ENCODE data around the gene APEX1. TPM values are rescaled to one million over a fixed set of nuclear protein-coding genes. Genes with fewer than 3 reads are reported as not detected.
"Not testable (repeated sequence)": the region's sequence is repeated elsewhere in the genome, so short reads cannot be mapped to it uniquely, and the experiment has no call there.

APEX1 gene
- total RNA-seq, 1 experiment from 2014 or later: 49.5 TPM

DNA sequence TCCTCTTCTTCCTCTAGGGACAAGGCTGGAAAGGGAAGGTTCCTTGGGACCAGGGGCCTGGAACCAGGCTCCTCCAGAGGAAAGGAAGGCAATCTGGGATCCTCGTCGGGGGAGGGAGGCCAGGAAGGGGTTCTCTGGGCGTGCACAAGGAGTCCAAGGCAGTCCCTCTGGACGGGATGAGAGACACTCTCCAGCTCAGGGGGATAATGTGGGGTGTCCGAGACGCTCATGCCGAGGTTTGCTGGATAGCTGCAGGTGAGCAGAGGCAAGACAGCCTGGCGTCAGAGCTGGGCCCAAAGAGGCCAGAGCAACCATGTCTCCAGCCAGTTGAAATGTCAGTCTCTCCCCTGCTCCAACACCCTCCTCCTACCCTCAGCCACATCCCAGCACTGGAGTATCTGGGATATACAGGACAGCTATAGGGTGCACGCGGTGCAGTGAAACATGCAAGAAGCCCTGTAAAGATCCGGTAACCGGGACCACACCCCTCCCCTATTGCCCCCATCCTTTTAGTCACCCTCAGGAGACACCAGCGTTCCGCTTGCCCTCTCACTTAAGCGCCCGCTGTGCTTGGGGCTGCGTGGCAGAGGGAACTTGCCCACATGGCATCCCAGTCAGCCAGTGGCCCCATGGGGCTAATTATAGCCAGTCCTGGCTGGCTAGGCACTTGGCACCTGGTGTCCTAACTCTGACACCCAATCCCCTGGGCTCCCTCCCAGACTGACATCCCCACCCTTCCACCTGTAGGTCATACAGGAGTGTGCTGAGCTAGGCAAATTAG is 19.3 kb upstream of the APEX1 start, which contains the start of gene KLHL33:
Gene KLHL33, minus strand, starts transcription at position 585 of the 781 bp plus-strand sequence. Its CDS starts 355 bp downstream, at position 230.
- no peak for DNase-seq (ENCODE audit: low read depth)

DNA sequence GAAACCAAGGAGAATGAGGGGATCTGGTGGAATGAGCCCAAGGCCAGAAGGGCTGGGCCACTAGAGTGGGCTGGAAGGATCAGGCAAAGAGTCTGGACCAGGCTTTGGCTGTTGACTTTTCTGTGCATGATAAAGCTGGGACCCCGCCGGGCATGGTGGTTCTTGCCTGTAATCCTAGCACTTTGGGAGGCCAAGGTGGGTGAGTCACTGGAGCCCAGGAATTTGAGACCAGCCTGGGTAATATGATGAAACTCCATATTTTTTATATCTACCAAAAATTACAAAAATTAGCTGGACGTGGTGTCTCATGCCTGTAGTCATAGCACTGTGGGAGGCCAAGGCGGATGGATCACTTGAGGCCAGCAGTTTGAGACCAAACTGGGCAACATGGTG is 18.7 kb upstream of the APEX1 start:
- peak; percentile 52 for DNase-seq (ENCODE audit: low read depth)

DNA sequence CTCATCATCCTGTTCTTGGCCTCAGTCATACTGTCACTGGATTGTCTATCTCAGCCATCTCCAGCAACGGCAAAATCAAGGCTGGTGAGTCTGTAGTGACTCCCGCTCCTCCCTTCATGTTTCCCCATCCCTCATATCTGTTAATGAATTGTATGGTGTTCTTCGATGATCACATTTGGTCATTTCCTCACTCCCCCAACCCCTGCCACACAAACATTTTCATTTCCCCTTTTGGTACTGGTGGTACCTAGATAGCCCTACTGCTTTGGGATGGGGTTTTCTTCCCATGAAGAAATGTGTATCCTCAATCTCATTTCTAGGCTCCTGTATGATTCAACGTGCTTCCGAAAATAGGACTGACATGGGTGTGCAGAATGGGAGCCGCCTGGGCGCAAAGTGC is 16.4 kb upstream of the APEX1 start:
- no peak for DNase-seq (ENCODE audit: low read depth)

DNA sequence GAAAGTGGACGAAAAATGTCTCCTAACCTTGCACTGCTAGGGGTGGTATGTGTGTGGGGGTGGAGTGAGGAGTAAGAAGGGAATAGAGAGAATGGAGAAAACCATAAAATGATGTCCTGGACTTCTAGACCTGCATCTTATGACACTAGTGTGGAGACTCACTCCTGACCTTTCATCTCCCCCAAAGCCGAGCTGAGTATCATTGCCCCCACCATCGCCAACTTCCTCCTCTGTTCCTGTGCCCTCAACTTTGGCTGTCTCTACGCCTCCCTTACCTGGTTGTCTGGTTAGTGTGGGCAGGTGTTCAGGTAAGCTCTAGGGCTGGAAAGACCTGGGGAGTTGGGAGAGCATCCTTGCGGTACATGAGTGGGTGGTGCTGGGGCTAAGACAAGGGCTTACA is 14.6 kb upstream of the APEX1 start:
- no peak for DNase-seq (ENCODE audit: low read depth)

DNA sequence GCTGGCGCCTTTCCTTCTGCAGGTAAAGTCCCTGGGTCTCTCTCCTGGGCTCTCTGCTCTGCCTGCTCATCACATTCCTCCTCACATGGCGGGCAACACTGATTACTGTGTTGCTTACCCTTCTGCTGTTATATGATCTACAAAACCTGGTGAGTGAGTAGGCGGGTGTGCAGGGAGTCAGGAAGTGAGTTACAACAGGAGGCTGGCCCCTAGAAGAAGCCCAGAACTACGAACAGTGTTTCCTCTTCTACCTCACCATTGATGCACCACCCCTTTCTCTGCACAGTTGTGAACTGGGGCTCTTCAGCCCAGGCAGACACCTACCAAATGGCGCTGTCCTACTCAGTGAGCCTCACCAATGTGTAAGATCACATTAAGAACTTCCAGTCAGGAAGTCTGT is 14.1 kb upstream of the APEX1 start:
- no peak for DNase-seq (ENCODE audit: low read depth)

DNA sequence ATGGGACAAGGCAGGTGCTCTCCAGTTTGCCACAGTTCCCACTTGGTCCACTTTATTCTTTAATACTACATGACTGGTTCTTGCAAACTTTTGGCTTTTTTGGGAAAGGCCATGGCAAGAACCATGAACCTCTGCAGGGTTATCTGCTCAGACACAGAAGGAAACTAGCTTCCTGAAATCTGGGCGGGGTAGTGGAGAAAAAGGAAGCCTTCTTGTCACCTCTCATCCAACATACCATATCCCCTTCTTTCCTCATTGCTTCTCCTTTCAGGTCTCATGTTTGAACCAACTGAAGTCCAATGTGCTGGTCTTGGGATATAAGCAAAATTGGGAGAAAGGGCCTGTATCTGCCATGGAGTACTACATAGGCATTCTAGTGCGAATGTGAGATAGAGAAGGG is 13.6 kb upstream of the APEX1 start:
- DNase-seq (ENCODE audit: low read depth): no peak

DNA sequence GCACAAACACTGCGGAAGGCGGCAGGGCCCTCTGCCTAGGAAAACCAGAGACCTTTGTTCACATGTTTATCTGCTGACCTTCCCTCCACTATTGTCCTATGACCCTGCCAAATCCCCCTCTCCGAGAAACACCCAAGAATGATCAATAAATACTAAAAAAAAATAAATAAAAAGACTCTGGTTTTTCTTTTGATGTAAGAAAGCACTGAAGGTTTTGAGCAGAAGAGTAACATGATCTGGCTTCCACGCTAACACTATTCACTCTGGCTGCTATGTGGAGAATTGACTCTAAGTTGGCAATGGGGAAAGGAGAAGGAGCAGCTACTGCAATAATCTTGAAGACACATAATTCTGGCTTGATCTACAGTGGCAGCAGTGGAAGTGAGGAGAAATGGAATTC is 11.4 kb upstream of the APEX1 start:
- DNase-seq (ENCODE audit: low read depth): not testable (repeated sequence)

DNA sequence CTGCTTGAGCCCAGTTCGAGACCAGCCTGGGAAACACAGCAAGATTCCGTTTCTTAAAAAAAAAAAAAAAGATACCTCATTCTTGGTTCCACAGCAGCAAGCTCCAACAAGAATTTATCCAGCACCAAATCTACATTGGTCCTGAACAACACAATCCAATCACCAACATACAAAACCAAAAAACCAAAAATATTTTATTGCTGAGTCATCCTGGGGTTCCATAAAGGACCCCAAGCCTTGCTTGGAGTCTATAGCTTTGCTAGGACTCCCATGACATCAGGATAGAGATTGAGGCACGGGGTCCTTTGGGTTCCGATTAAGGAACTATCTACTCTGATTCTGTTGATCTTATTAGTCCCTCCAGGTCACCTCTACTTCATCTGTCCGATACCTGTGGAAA is 8.1 kb upstream of the APEX1 start:
- DNase-seq (ENCODE audit: low read depth): no peak

DNA sequence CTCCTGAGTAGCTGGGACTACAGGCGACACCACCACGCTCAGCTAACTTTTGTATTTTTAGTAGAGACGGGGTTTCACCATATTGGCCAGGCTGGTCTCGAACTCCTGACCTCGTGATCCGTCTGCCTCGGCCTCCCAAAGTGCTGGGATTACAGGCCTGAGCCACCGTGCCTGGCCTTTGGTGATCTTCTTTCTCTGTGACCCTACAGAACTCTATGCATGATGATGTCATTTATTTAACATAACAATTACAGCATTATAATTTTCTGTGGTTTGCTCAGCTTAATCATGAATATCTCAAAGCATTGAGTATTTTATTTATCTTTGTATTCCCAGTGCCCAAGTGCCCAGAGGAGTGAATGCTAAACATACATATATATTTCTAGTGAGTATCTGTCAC is 2.2 kb upstream of the APEX1 start:
- not testable (repeated sequence) for DNase-seq (ENCODE audit: low read depth)

DNA sequence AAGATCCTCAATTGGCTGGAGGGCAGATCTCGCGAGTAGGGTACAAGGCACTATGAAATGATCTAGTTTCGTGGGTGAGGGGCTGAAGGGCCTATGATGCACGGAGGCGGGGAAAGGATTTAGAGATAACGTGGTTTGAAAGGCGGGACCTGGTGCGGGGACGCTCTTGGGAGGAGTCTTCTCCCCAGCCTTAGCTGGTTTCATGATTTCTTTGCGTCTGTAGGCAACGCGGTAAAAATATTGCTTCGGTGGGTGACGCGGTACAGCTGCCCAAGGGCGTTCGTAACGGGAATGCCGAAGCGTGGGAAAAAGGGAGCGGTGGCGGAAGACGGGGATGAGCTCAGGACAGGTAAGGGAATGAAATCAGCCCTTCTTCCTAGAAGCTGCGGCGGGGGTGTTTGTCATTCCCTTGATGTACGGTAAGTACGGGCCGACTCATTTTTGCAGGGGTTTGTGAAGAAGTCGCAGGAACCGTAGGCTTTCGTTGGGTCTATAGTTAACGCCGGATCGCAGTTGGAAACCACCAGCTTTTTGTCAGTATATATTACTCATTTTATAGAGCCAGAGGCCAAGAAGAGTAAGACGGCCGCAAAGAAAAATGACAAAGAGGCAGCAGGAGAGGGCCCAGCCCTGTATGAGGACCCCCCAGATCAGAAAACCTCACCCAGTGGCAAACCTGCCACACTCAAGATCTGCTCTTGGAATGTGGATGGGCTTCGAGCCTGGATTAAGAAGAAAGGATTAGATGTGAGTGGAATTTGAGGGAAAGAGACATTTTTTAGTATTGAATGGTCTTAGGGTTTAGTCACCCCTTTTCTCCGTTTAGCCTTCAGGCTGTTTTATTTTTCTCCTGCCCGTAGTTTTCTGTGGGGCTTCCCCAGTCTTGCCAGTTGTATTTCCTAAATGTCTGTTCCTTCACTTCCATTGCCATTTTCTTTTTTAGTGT is 602 bp downstream of the APEX1 start:
- peak; percentile 80 for DNase-seq (ENCODE audit: low read depth)

DNA sequence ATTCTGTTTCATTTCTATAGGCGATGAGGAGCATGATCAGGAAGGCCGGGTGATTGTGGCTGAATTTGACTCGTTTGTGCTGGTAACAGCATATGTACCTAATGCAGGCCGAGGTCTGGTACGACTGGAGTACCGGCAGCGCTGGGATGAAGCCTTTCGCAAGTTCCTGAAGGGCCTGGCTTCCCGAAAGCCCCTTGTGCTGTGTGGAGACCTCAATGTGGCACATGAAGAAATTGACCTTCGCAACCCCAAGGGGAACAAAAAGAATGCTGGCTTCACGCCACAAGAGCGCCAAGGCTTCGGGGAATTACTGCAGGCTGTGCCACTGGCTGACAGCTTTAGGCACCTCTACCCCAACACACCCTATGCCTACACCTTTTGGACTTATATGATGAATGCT is 1.9 kb downstream of the APEX1 start:
- DNase-seq (ENCODE audit: low read depth): no peak

DNA sequence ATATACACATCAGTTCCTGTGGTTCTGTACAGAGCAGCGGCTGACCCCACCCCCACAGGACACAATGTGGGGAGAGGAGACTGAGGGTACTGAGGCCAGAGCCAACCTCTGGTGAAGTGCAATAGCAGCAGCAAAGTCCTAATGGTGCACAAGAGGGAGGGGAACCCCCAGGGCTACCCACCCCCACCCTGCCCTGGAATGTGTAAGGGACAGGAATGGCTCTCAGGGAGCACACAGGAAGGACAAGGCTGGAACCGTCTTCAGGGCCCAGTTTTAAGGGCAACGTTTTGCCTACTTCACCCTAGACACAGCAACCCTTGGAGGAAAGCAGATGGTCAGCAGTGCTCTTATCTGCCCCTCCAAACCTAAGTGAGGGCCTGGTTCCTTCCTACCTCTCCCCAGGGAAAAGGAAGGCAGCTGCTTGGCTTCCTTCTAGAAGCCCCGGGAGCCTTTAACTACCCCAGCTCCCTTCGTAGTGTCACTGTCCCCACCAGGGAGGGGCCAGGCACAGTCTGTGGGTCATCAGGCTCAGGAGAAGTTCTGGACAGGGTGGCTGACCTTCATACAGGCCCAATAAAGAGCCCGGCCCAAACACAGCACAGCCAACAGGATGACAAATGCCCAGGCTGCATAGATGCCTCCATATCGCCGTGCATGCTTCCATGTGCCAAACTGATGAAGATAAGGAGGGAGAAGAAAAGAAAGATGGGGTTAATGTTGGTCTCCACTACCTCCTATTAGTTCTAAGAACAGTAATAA is 3.2 kb downstream of the APEX1 start:
- DNase-seq (ENCODE audit: low read depth): no peak

DNA sequence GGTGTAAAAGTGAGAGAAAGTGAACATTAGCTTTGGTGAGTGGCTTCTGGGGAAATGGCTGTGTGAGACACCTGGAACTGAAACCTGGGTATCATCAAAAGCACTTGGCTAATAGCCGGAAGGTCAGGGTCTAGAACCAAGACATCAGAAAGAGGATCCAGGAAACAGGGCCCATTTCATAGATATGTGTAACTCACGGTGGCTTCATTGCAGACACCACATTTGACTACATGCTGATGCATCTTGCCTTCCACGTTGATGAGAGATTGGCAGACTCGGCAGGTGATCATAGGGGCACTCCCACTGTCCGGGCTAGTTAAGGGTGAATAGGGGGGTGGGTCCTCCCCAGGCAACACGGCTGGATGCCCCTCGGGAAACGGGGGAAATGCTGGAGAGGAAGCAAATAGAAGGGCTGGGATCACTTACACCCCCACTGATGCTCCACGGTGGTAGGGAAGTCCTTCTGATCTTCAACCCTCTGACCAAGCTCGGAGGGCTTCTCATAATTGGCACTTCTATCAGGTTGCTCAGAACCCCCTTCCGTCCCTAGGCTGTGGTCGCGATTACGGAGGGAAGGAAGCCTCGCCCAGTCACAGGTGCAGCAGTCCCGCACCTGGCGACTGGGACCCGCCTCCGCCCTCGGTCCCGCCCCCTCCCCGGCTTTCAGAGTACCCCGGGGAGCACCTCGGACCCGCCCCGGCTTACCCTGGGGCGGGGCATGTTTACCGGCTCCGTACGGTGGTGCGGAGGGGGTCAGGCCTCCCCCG is 5.6 kb downstream of the APEX1 start:
- no peak for DNase-seq (ENCODE audit: low read depth)

DNA sequence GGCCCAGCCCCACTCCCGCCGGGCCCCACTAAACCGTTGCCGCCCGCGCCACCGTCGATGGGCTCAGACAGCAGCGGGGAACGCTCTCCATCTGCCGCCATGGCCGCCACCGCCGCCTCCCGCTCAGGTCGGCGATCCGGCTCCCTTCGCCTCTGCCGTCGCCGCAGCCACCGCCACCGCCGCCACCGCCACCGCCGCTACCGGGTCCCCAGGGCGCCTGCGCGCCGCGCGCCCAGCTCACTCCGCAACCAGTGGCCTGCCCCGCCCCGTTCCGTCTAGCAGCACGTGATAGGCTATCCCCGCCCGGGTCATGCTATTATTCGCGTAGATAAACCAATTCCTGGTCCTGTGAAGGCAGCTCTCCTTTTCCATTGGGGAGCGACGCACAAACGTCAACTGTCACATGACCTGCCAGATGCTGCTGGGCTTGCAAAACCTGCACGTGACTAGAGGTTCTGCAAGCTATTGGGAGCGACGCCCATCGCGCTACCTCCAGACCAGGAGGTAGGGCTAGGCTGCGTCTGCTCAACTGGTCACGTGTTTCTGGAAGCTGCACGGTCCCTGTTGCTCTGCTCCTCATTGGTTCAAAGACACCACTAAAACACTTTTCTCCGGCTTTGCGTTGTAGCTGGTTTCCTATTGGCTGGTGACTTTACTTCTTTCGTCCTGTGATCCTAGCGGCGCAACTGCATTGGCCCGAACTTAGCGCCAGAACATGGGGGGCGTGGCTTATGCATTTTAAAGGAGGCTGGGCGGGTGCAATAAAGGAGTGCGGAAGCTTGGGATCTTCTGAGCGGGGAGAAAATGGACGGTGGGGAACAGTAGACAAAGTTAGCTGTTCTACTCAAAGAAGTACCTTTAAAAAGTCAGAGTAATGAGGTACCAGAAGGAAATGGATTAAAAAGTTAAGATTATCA is 6.5 kb downstream of the APEX1 start, which contains the start of gene PIP4P1:
Gene PIP4P1, minus strand, starts transcription at position 210 of the 917 bp plus-strand sequence. Its CDS starts 109 bp downstream, at position 101.
- DNase-seq (ENCODE audit: low read depth): peak; percentile 100

DNA sequence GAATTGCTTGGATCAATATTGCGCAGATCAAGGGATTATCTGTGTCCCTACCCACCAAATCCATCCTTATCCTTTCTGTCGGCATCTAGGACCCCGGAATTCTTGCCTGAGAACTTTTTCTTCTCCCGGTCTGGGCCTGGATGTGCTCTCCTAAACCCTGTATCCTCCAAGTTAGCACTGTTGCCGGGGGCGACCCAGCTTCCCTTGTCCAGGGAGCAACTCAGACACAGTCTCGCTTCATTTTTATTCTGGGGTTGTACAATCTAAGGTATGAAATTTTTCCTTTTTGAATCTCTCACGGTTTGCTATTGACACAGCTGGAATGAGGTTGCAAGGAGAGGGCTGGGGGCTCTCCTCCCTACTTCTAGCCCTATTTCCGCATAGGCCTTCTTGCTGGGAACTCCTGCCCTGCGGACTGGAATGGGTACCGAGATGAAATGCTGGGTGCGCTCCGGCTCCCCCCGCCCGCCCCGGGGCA is 13.8 kb downstream of the APEX1 start:
- DNase-seq (ENCODE audit: low read depth): no peak

DNA sequence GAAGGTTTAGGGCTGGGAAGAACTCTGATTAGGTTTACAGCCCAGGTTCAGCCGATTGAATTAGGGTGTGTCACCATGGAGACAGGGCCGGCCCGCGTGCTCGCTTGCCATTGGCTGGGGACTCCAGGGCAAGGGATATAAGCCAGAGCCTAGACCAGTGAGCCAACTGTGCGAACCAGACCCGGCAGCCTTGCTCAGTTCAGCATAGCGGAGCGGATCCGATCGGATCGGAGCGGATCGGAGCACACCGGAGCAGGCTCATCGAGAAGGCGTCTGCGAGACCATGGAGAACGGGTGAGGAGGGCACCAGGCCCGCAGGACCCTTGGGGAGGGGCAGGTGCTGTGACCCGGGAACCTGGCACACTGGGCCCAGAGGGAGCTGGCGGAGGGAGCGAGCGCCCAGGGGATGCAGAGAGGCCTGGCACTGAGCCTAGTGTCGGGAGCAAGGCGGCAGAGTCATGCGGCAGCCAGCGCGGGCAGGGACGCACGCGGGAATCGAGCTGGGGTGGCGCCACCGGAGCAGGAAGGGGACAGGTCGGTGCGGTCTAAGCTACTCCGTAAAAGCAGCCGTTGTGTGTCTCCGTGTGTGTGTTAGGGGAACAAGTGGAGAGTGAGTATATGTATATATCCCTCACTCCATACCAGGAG is 14.3 kb downstream of the APEX1 start, which contains the start of gene PNP:
Gene PNP, plus strand, starts transcription at position 165 of the 648 bp plus-strand sequence. Its CDS starts 119 bp downstream, at position 284.
- peak; percentile 83 for DNase-seq (ENCODE audit: low read depth)

DNA sequence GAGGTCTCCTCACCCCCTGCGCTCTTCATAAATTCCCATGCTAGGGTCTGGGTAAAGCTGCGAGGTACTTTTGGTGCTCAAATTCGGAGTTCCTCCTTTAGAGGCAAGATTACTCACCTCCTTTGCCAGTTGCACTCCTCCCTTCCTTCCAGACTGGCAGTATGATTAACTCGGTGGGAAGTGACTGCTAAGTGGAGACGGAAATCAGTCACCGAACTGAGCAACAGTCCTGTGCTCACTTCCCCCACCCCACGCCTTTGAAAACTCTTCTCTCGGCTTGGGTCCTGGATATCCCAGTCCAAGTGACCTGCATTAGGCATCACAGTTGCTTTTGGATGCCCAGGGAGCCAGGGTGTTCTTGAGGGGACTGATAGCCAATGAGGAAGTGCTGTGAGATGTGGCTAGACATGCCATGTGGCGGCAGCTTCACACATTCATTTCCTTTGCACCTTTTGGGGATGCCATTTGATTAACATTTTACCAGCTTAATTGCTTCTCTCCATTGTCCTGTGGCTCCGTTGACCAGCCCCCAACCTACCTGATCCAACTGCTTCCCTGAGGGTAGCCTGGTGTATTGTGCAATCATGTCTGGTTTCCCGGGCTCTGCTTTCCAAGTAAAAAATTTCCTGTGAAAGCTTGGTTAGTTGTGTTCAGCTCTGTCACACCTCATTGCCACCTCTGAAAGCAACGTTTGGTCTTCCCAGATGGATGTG is 15.0 kb downstream of the APEX1 start:
- DNase-seq (ENCODE audit: low read depth): peak; percentile 64

DNA sequence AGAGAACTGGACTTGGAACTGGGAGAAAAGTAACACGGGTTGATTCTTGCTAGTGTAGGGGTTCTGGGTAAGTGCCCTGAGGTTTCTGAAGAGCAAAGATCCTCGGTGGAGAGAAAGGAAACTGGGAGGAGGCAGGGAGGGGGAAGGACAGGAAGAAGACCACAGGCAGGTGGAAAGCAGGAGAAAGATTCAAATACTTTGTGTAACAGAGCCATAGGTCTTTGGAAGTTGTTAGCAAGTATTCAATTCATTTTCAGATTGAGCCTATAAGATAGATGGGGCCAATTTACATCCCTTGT is 15.5 kb downstream of the APEX1 start:
- DNase-seq (ENCODE audit: low read depth): peak; percentile 4

All from RPMI7951 (cell line).